ENCODE measurements around the gene PRKAG3.

PRKAG3 gene

DNA sequence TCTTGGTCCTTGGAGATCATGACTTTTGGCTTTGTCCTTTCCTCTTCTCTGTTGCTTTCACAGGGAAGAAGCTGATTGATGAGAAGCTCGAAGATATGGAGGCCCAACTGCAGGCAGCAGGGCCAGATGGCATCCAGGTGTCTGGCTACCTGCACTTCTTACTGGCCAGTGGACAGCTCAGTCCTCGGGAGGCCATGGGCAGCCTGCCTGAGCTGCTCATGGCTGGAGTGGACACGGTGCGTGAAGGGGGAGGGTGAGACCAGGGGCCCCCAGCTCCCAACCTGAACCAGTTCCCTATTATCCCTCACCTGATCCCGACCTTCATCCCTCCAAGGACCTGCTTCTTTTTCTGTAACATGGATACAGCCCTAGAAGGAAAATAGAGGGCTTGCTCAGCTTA lies 18.7 kb downstream of the PRKAG3 start:
- no peak for DNase-seq

DNA sequence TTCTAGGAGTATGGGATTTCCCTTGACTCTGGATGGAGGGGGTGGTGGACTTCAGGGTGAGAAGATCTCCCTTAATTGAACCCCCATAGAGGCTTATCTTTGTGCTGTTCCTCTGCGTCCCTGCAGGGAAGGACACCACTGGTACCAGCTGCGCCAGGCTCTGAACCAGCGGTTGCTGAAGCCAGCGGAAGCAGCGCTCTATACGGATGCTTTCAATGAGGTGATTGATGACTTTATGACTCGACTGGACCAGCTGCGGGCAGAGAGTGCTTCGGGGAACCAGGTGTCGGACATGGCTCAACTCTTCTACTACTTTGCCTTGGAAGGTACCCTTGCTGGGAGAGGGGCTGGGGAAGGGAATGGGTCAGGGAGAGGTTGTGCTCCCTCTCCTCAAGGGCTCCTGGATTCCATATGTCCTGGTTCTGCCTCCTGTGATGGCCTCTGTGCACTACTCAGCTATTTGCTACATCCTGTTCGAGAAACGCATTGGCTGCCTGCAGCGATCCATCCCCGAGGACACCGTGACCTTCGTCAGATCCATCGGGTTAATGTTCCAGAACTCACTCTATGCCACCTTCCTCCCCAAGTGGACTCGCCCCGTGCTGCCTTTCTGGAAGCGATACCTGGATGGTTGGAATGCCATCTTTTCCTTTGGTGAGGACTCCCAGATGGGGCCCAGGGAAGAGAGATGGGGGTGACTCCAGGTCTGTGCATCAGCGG lies 19.3 kb downstream of the PRKAG3 start:
- DNase-seq, result no peak

DNA sequence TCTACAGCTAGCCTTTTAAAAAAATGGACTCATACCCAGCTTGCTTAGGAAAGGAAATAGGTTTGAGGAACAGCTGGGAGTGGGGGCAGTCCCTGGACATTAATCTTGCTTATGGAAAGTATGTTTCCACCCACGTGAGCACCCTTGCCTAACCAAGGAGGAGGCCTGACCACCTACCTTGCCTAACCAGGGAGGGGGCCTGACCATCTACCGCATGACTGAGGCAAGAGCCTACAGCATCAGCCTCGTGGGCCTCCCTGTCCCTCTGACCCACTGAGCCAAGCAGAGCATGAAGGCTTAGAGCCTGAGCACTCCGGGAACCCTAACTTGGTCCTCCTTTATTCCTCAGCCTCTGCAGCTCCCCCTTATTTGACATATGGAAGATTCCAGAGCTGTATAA lies 20.2 kb downstream of the PRKAG3 start:
- DNase-seq, result no peak

GRCh38 chr2:218810256-218810655 lies 21.3 kb downstream of the PRKAG3 start:
- no peak for DNase-seq

- DNase-seq, result no peak
Observed at GRCh38 chr2:218809515-218809914, 22.1 kb downstream of the PRKAG3 start.

GRCh38 chr2:218807626-218808025 lies 24.0 kb downstream of the PRKAG3 start:
- no peak for DNase-seq

DNA sequence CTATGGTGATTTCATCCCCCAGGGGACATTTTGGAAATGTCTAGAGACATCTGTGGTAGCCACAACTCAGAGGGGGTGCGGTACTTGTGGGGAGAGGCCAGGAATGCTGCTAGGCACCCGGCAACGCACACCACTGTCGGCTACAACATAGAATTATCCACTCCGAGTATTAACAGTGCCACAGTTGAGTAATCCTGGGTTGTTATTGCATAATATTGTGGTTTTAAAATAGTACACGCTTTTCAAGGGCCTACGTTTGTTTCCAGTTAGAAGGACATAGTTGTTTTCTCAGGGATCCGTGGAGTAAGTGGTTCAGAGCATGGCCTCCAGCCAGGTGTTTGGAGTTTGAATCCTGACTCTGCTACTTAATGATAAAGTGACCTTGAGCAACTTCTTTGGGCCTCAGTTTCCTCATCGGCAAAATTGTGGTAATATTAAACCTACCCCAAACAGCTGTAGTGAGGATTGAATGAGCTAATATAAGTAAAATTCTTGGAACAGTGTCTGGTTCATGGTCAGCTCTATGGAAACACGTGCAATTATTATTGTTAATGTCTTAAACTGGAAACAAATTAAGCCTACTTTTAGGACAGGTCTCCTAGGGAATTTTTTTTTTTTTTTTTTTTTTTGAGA lies 25.1 kb downstream of the PRKAG3 start:
- DNase-seq, result no peak

DNA sequence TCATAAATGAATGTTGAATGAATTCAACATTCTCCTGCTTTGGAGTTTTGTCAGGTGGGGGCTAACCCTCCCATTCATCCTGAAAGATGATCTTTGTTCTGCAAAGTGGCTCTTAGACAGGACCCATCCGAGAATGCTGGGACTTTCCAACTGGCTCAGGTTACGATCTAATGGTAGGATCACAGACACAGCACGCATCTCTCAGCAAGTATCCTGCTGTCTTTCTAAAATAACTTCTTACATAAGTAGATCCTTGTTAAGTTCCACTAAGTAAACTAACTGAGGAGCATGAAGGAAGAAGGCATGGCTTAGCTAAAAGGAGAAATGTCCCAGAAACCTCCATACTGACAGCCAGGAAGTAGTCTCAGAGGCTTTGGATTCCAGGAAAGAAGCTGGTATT lies 26.0 kb downstream of the PRKAG3 start:
- no peak for DNase-seq

- DNase-seq, result no peak
Observed at GRCh38 chr2:218804817-218805216, 26.8 kb downstream of the PRKAG3 start.

DNA sequence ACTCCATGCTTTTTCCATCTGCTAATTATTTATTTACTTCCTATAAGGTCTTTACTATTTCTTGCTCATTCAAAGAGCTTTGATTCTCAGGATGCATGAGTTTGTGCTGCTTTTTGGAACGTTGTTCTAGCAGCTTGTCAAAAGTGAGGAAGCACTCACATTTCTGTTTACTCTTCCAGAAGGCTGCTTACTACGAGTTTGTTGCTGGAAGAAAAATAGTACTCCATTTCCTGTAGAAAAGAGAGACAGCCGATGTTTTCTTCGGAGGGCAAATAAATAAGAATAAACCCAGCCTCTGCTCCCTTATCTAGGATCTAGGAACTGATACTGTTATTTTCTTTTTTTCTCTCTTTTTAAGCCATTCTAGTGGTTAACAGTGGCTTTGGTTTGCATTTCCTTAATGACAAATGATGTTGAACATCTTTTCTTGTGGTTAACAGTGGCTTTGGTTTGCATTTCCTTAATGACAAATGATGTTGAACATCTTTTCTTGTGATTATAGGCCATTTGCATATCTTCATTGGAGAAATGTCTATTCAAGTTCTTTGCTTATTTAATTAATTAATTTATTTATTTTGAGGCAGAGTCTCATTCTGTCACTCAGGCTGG lies 29.1 kb downstream of the PRKAG3 start:
- DNase-seq, result no peak

DNA sequence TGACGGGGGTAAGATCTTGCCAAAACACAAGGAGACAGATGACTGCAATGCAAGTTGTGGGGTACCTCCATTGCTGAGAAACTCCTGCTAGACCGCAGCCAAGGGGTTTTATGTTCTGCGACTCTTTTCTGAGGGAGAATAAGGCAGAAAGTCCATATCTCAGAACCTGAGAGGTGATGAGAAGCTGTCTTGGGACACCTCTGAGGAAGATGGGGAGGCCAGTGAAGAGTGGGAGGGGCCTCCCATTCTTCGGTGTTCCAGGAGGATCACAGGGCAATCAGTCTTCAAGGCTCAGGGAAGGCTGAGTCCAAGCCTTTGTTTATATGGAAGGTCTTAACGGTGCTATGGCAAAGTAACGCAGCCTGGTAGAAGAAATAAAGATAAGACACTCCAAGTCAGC lies 31.6 kb downstream of the PRKAG3 start:
- no peak for DNase-seq

DNA sequence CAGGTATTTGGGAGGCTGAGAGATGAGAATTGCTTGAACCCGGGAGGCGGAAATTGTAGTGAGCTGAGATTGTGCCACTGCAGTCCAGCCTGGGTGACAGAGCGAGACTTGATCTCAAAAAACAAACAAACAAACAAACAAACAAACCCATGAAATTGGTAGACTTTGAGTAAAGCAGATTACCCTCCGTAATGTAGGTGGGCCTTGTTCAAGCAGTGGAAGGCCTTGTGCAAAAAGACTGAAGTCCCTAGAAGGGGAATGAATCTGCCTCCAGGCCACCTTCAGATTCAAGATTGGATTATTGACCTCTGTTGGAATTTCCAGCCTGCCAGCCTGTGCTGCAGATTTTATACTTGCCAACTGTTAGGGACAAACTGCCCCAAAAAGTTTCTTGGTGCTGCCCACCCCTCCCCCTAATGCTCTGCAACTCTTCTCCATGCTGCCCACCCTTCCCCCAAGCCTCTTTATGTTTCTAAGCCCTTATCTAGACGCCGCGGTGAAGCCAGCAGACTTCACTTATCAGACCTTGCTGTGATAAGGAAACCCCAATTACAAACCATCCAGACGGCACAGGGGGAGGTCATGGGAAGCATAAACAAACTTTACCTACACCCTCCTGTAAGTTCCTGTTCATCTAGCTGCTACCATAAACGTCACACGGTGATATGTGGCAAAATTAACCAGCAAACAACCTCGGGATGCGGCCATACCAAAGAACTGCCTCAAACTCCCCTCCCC lies 32.7 kb downstream of the PRKAG3 start:
- no peak for DNase-seq

DNA sequence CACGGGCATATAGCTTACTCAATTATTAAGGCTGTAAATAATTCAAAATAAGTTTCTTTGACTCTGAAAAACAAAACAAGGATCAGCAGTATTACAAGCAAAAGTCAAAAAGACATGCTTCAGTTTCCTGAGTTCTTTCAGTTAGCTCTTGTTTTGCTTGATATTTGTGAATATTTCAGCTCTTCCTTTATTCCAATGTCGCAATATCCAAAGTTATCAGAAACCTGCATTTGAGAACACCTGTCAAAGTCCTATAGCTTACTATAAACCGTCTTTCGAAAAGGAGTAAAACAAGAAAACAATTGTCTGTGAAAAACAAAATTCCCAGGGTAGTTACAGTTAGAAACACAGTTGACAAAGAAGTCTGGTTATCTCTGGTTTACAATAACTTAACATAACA lies 34.9 kb downstream of the PRKAG3 start:
- DNase-seq, result no peak

GRCh38 chr2:218792433-218792832 lies 39.2 kb downstream of the PRKAG3 start:
- no peak for DNase-seq

- no peak for DNase-seq
Observed at GRCh38 chr2:218788529-218789255, 42.9 kb downstream of the PRKAG3 start.

GRCh38 chr2:218786133-218786532 lies 45.5 kb downstream of the PRKAG3 start:
- no peak for DNase-seq

GRCh38 chr2:218785103-218785502 lies 46.5 kb downstream of the PRKAG3 start:
- DNase-seq, result no peak

GRCh38 chr2:218783688-218784087 lies 47.9 kb downstream of the PRKAG3 start:
- DNase-seq, result no peak

DNA sequence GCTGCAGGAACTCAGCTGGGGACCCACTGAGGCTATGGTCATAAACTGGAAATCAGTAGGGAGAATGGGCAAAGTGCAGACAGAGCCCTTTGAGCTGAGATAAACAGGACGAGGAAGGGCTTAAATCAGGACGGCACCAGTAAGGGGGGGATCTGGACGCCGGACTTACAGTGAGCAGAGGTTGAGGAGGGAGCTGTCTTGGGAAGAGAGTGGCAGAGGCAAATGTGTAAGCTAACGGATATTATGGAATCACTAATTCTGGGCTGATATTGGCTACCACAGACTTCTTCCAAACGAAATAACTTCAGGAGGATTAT lies 49.1 kb downstream of the PRKAG3 start:
- DNase-seq, result no peak

DNA sequence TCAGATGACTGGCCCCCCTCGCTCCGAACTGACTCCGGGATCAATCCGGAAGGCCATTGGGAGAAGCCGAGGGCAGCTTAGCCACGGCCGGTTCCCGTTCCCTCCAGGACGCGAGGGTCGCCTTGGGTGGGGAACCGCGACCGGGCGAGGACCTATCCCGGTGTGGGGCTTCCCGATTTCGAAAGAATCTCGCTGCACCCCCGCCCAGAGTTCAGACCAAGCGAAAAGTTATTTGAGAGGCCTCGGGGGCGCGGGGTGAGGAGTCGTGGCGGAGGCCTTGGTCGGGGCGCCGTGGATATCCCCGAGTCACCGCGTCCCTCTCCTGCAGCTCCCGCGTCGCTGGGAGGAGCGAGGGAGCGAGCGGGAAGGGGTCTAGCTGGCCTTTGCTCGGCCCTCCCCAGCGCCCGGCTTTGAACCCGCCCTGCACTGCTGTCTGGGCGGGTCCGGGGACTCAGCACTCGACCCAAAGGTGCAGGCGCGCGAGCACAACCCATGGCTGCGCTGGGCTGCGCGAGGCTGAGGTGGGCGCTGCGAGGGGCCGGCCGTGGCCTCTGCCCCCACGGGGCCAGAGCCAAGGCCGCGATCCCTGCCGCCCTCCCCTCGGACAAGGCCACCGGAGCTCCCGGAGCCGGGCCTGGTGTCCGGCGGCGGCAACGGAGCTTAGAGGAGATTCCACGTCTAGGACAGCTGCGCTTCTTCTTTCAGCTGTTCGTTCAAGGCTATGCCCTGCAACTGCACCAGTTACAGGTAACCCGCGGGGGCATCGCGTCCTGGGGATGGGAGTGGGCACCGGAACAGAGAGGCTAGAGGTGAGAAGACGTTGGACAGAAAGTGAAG lies 49.7 kb downstream of the PRKAG3 start, which contains the start of gene CYP27A1:
Gene CYP27A1 (plus strand): TSS at position 457 of the 837 bp plus-strand sequence. CDS start 36 bp downstream, at position 493.
- DNase-seq, result no peak

GRCh38 chr2:218780851-218781690 lies 50.5 kb downstream of the PRKAG3 start:
- no peak for DNase-seq

Data from stimulated activated CD8-positive, alpha-beta memory T cell treated with anti-CD3 and anti-CD28 coated beads, Interleukin-4, amount 100 ng/mL, for 48 hours (primary cell).